ENCODE results near the gene ADRA2B. TPM values are rescaled to one million over a fixed set of nuclear protein-coding genes. Genes with fewer than 3 reads are reported as not detected.

The ADRA2B gene
- total RNA-seq, 1 experiment from 2014 or later: 0.47 TPM

DNA sequence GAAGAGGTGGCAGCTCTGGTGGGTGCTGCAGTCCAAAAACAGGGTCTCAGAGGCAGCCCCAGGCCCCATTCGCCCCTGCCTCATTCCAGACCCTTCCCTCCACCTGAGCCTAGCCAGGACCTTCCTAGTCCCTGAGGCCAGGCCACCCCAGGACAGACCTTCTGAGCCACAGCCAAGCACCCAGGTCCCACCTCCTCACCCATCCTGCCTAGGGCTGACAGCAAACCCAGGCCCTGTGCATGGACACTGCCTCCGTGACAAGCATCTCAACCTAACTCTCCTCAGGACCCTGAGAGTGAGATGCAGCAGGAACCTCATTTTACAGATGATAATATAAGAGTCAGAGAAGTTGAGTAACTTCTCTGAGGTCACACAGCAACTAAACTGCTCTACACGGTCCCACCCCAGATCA, 15.5 kb downstream of the ADRA2B start:
- no TSS peak for BruUV-seq (replicated peaks)
- no peaks in the 10 kb centered on the region for H3K9me2 ChIP-seq (ENCODE audit: insufficient read depth)
- no peak for TF ChIP-seq EZH2phosphoT487 (IDR thresholded peaks at IDR 0.05; ENCODE audit: borderline replicate concordance)
- TF ChIP-seq YY1 (IDR thresholded peaks at IDR 0.05; ENCODE audit: extremely low read depth, insufficient replicate concordance, low read depth, low read length): no peak
- no peak for TF ChIP-seq SRF (IDR thresholded peaks at IDR 0.05; ENCODE audit: low read depth)
- no peak for TF ChIP-seq ELF1 (IDR thresholded peaks at IDR 0.05; ENCODE audit: borderline replicate concordance, low read depth)
- TF ChIP-seq FOSL1 (IDR thresholded peaks at IDR 0.05; ENCODE audit: low read depth): no peak
- no peak for TF ChIP-seq EZH2 (IDR thresholded peaks at IDR 0.05)
- intact Hi-C loops (cut with micrococcal nuclease): no loop called here
- no peak overlapping the region for H3K27ac ChIP-seq (ENCODE audit: low read depth, low read length)
- H3K4me3 ChIP-seq (replicated peaks in 1 of 2; ENCODE audit: low read depth in 1 of 2, low read length in 2 of 2): no peak overlapping the region
- DNase-seq (ENCODE audit: low read depth, low spot score): no peak
- H3K4me2 ChIP-seq (ENCODE audit: low read length): no peak overlapping the region
- RAD21 ChIA-PET (ENCODE audit: low non-redundant PET in 1 of 2, low total read pairs in 2 of 2, uncharacterized antibody in 2 of 2, unreplicated experiment in 2 of 2): no interaction called here
- H3K9me3 ChIP-seq (ENCODE audit: control insufficient read depth in 1 of 2, insufficient read depth in 1 of 2, low read depth in 1 of 2, low read length in 2 of 2): peaks cover 9 to 13% of the 10 kb centered on the region in 2 experiments; a peak in 2 of 4 replicates
- H3K9ac ChIP-seq (ENCODE audit: low read length): no peak overlapping the region
- H4K20me1 ChIP-seq (ENCODE audit: insufficient read depth): no peaks in the 10 kb centered on the region
- H3K79me2 ChIP-seq (ENCODE audit: insufficient read depth, low read length): no peaks in the 10 kb centered on the region
- no peaks in the 10 kb centered on the region for H3K4me1 ChIP-seq (ENCODE audit: control insufficient read depth in 1 of 2, insufficient read depth in 2 of 2, low read length in 2 of 2)
- POLR2A ChIA-PET: no interaction called here
- no peaks in the 10 kb centered on the region for H3K36me3 ChIP-seq (ENCODE audit: control insufficient read depth in 1 of 2, insufficient read depth in 2 of 2, low read length in 2 of 2)
- no peaks in the 10 kb centered on the region for H3K27me3 ChIP-seq (ENCODE audit: insufficient read depth, low read length)
- ATAC-seq: no peak
- no peak overlapping the region for H2AFZ ChIP-seq (ENCODE audit: low read depth, low read length, poor library complexity, severe bottlenecking)
- CTCF ChIA-PET: no interaction called here

- no peak for ATAC-seq
- POLR2A ChIA-PET: no interaction called here
- TF ChIP-seq JUND (IDR thresholded peaks at IDR 0.05) (no peak), CBX3 (IDR thresholded peaks at IDR 0.05; ENCODE audit: low read depth) (no peak), ZBTB33 (IDR thresholded peaks at IDR 0.05; ENCODE audit: extremely low read depth, insufficient replicate concordance, low read length) (no peak), EGR1 (IDR thresholded peaks at IDR 0.05; ENCODE audit: low read depth) (no peak), ELF1 (IDR thresholded peaks at IDR 0.05; ENCODE audit: borderline replicate concordance, low read depth) (no peak), TCF7L2 (IDR thresholded peaks at IDR 0.05; ENCODE audit: borderline replicate concordance, extremely low read depth, insufficient read depth, insufficient read length) (no peak), RAD21 (IDR thresholded peaks at IDR 0.05; ENCODE audit: low read depth) (no peak), SRF (IDR thresholded peaks at IDR 0.05; ENCODE audit: low read depth) (no peak), SIN3A (IDR thresholded peaks at IDR 0.05; ENCODE audit: low read depth) (no peak), POLR2A (IDR thresholded peaks at IDR 0.05; ENCODE audit: borderline replicate concordance, extremely low read depth, insufficient read depth, insufficient read length) (no peak), CTCF (IDR thresholded peaks at IDR 0.05 in 2 of 3, conservative IDR thresholded peaks at IDR 0.05 in 1 of 3; ENCODE audit: borderline replicate concordance in 1 of 3, insufficient read depth in 1 of 3, low read depth in 2 of 3, low read length in 2 of 3) (no peak), EZH2phosphoT487 (IDR thresholded peaks at IDR 0.05; ENCODE audit: borderline replicate concordance) (no peak), ZFX (IDR thresholded peaks at IDR 0.05) (no peak), YY1 (IDR thresholded peaks at IDR 0.05; ENCODE audit: extremely low read depth, insufficient replicate concordance, low read depth, low read length) (no peak)
Measured at GRCh38 chr2:96099861-96100798, 16.2 kb downstream of the ADRA2B start.

More at GRCh38 chr2:96099861-96100798, 16.2 kb downstream of the ADRA2B start:
- intact Hi-C loops (cut with micrococcal nuclease): no loop called here
- Histone ChIP-seq H3K4me2 (ENCODE audit: low read length) (no peak overlapping the region), H3K9ac (ENCODE audit: low read length) (no peak overlapping the region), H3K27me3 (ENCODE audit: insufficient read depth, low read length) (no peaks in the 10 kb centered on the region), H3K79me2 (ENCODE audit: insufficient read depth, low read length) (no peaks in the 10 kb centered on the region), H2AFZ (ENCODE audit: low read depth, low read length, poor library complexity, severe bottlenecking) (no peak overlapping the region), H3K36me3 (ENCODE audit: control insufficient read depth in 1 of 2, insufficient read depth in 2 of 2, low read length in 2 of 2) (no peaks in the 10 kb centered on the region), H3K9me2 (ENCODE audit: insufficient read depth) (no peaks in the 10 kb centered on the region), H3K27ac (ENCODE audit: low read depth, low read length) (no peak overlapping the region), H4K20me1 (ENCODE audit: insufficient read depth) (no peaks in the 10 kb centered on the region), H3K9me3 (ENCODE audit: control insufficient read depth in 1 of 2, insufficient read depth in 1 of 2, low read depth in 1 of 2, low read length in 2 of 2) (peaks cover 2 to 6% of the 10 kb centered on the region in 2 experiments; a peak in 2 of 4 replicates), H3K4me1 (ENCODE audit: control insufficient read depth in 1 of 2, insufficient read depth in 2 of 2, low read length in 2 of 2) (no peaks in the 10 kb centered on the region), H3K4me3 (replicated peaks in 1 of 2; ENCODE audit: low read depth in 1 of 2, low read length in 2 of 2) (no peak overlapping the region)
- ChIA-PET RAD21 (ENCODE audit: low non-redundant PET in 1 of 2, low total read pairs in 2 of 2, uncharacterized antibody in 2 of 2, unreplicated experiment in 2 of 2) (no interaction called here), CTCF (interaction anchor here (0.8 kb wide), 1 partner anchor 17 kb away, joined by 3 read pairs; the partner anchor contains the start of gene ADRA2B)
- DNase-seq (ENCODE audit: low read depth, low spot score): no peak
- no TSS peak for BruUV-seq (replicated peaks)

Data from HCT116 (cell line).